Activated CD4-positive, alpha-beta T cell treated with anti-CD3 and anti-CD28 coated beads, Interleukin-2, amount 10 ng/mL, durations not matched to agents 7 days and 5 days (primary cell): Measurements from ENCODE around the gene TLE4. TPM values are rescaled to one million over a fixed set of nuclear protein-coding genes. Genes with fewer than 3 reads are reported as not detected.

Experiments
- CTCF ChIA-PET: fragments of 350-600 bp; sonication (Branson Sonifier 250); formaldehyde crosslinking; loops from one replicate; lab custom pipeline; 2021; ENCODE audit warnings: antibody characterized with exemption; lab: Charles Lee
- POLR2A ChIA-PET: fragments of 350-600 bp; sonication (Branson Sonifier 250); formaldehyde crosslinking; loops from one replicate; lab custom pipeline; 2021; ENCODE audit warnings: antibody characterized with exemption; lab: Charles Lee
- DNase-seq: peaks from one replicate; pipeline ENCODE4 v3.0.0-alpha.2; 2020
- H3K27ac Mint-ChIP-seq: one replicate; pipeline ENCODE4 v1.8.0; 2021; ENCODE audit warnings: mild to moderate bottlenecking, moderate library complexity, mixed read lengths
- H3K27me3 Mint-ChIP-seq: one replicate; pipeline ENCODE4 v1.8.0; 2021; ENCODE audit warnings: mixed read lengths
- H3K36me3 Mint-ChIP-seq: one replicate; pipeline ENCODE4 v1.8.0; 2021; ENCODE audit warnings: low read depth, mixed read lengths
- H3K4me1 Mint-ChIP-seq: one replicate; pipeline ENCODE4 v1.8.0; 2021; ENCODE audit warnings: mixed read lengths
- H3K4me3 Mint-ChIP-seq: one replicate; pipeline ENCODE4 v1.8.0; 2021; ENCODE audit warnings: mild to moderate bottlenecking, moderate library complexity, mixed read lengths
- H3K9me3 Mint-ChIP-seq: one replicate; pipeline ENCODE4 v1.8.0; 2021; ENCODE audit warnings: mixed read lengths
- total RNA-seq, 2 experiments: library from RNA; stranded (reverse); gene quantifications; one replicate each; pipeline ENCODE4 v1.2.3, GENCODE V29; 2021

TLE4 gene
- total RNA-seq, 2 experiments from 2014 or later = 38.0 to 38.4 TPM

DNA sequence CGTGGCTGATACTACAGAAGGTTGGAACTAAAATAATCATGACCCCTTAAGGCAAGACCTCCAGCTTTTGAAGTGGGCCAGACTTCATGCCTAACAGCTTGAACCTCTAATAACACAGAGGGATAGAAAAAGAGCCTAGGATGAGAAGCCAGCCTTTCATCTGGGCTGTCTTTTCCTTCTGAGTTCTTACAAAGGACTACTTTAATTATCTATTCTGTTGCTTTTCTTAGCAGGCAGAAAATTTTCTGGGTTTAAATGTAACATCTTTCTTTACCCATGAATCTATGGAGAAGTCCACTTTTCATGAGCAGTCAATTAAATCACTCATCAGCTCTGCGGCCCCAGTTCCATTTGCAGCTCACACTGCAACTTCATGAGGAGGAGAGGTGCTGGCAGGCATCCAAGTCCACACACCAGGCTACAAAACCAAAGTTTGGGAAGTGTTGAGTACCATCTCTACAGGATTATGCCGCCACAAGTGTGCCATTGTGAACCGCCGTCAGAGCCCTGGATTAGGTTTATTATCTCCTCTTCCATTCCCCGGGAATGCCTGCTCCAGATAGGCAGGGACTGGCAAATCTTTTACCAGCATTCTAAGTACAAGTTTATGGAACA is 192.0 kb downstream of the TLE4 start:
- ChIA-PET POLR2A (no interaction called here), CTCF (interaction anchor here (0.6 kb wide), 1 partner anchor 338 kb away, joined by 3 read pairs; no protein-coding TSS in a partner anchor)
- Mint-ChIP-seq H3K4me1 (peaks cover 3% of the 10 kb centered on the region), H3K27me3 (no peaks in the 10 kb centered on the region), H3K36me3 (no peaks in the 10 kb centered on the region), H3K9me3 (no peaks in the 10 kb centered on the region), H3K4me3 (no peak overlapping the region), H3K27ac (no peak overlapping the region)
- no peak for DNase-seq

DNA sequence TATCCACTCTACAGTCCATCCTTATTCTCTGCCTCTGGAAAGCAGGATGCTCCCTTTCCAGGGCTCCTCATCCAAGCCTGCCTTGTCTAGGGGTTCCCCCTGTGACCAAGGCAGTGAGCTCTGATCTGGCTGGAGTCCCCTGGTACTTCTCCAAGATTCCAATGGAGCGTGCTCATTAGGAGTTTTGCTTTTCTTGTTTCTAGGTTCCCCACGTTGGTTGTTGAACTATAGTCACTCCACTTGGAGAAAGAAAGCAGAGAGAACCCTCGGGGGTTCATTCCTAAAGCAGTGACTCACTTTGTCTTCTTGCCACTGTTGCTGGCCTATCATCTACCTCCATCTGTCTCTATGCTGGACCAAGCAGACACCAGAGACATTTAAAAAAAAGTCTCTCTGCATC is 192.6 kb downstream of the TLE4 start:
- no peak overlapping the region for H3K4me3 Mint-ChIP-seq
- no peaks in the 10 kb centered on the region for H3K27me3 Mint-ChIP-seq
- no peak overlapping the region for H3K27ac Mint-ChIP-seq
- no peak for DNase-seq
- CTCF ChIA-PET = interaction anchor here (0.6 kb wide), 1 partner anchor 241 kb away, joined by 3 read pairs; no protein-coding TSS in a partner anchor
- no peaks in the 10 kb centered on the region for H3K36me3 Mint-ChIP-seq
- H3K4me1 Mint-ChIP-seq = peaks cover 2% of the 10 kb centered on the region
- POLR2A ChIA-PET = no interaction called here
- no peaks in the 10 kb centered on the region for H3K9me3 Mint-ChIP-seq

DNA sequence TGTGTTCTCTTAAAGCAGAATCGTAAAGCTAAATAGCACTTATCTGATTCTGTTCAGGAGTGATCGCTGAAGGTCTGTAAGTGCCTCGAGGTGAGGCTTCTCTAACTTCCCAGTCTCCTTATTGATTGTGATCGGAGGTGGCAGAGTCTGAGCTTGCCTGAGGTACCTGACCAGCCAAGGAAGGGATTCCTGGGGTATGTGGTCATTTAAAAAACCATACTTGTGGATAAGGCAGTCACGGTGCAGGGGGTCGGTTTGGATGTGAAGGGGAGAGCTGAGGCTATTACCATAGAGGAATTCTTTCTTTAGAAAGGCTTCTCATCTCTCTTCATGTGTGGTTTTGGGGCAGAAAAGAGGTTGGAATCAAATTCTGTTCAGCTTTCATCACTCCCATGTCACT is 193.7 kb downstream of the TLE4 start:
- H3K9me3 Mint-ChIP-seq = no peaks in the 10 kb centered on the region
- CTCF ChIA-PET = no interaction called here

DNA sequence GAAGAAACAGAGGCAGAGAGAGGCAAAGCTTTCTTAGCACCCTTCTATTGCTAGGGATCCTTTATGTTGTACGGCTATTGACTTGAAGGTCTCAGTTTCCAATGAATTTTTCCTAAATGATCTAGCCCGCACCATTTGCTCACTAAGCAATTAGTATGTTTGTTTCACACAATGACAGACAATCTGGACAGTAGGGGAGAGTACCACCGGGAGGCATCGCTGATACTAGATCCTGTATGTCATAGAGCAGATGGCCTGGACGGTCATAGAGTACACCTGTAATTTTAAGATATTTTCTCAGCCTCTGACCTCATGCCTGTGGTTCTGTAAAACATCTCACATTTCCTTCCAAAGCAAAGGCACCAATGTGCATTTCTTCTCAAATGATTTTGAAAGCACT is 194.3 kb downstream of the TLE4 start:
- Mint-ChIP-seq H3K4me1 (no peaks in the 10 kb centered on the region), H3K27me3 (no peaks in the 10 kb centered on the region), H3K4me3 (no peak overlapping the region), H3K9me3 (no peaks in the 10 kb centered on the region), H3K27ac (no peak overlapping the region), H3K36me3 (no peaks in the 10 kb centered on the region)
- POLR2A ChIA-PET = no interaction called here
- DNase-seq = no peak
- CTCF ChIA-PET = no interaction called here

More for the DNA sequence above, 193.7 kb downstream of the TLE4 start:
- H3K27me3 Mint-ChIP-seq = no peaks in the 10 kb centered on the region
- H3K4me3 Mint-ChIP-seq = no peak overlapping the region
- no peaks in the 10 kb centered on the region for H3K36me3 Mint-ChIP-seq
- POLR2A ChIA-PET = no interaction called here
- no peak overlapping the region for H3K27ac Mint-ChIP-seq
- DNase-seq = no peak
- no peaks in the 10 kb centered on the region for H3K4me1 Mint-ChIP-seq

DNA sequence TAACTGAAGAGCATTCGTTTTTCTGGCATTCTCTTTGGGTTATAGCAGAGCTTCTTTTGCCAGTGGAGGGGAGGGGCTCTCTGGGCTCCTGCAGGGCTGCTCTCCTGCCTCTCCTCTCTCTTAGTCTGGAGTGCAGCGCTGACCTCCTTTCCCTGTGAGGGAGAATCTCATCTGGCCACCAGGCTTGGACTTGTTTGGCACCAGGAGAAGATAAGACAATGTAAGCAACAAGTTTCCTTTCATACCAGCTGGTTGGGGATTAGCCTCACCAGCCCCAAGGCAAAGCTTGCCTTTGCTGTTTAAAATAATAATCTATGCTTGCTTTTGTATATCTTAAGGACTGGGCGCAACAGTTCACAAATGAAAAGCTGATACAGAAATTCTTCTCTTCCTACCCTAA is 196.4 kb downstream of the TLE4 start:
- no peak overlapping the region for H3K4me3 Mint-ChIP-seq
- POLR2A ChIA-PET = no interaction called here
- no peak overlapping the region for H3K27ac Mint-ChIP-seq
- H3K4me1 Mint-ChIP-seq = no peaks in the 10 kb centered on the region
- H3K27me3 Mint-ChIP-seq = peaks cover 4% of the 10 kb centered on the region
- H3K36me3 Mint-ChIP-seq = no peaks in the 10 kb centered on the region
- H3K9me3 Mint-ChIP-seq = no peaks in the 10 kb centered on the region
- no peak for DNase-seq
- CTCF ChIA-PET = interaction anchor here (1.5 kb wide), 1 partner anchor 9 kb away, joined by 3 read pairs; no protein-coding TSS in a partner anchor

DNA sequence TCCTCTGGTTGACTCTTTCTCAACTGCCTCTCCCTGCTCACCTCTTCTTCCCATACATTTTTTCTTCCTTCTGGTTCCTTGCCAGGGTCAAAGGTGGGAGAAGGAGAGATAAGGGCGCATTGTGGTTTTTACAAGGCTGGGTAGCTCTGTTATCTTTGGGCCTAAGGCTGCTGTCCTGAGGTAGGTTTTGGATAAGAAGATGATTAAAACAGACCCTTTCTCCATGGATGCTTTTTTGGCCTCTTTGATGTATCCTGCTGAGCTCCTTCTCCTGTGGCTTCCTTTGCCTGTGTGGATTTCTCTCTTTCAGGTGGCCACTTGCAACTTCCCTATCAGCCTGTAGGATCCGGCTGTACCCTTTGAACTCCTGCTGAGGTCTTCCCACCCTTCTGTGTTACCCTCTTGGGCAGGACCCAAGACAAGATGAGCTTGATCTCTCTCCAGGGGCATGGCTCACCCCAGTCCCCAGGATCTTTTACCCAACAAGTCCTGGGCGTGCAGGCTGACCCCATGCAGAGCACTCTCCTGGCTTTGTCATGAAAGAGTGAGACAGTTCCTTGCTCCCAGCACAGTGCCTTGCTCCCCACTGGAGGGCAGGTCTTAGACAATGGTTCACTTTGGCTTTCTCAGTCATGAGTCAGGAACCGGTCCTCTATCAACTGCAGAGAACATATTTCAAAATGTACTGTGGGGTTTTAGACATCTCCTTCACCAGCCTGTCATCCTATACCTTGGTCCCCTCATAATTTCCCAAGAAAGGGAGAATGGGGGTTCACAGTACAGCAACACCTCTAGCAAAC is 197.9 kb downstream of the TLE4 start:
- no peaks in the 10 kb centered on the region for H3K36me3 Mint-ChIP-seq
- no peaks in the 10 kb centered on the region for H3K4me1 Mint-ChIP-seq
- no peaks in the 10 kb centered on the region for H3K9me3 Mint-ChIP-seq
- H3K27me3 Mint-ChIP-seq = peaks cover 4% of the 10 kb centered on the region
- H3K27ac Mint-ChIP-seq = no peak overlapping the region
- ChIA-PET CTCF (interaction anchor here (1.3 kb wide), 1 partner anchor 16 kb away, joined by 3 read pairs; no protein-coding TSS in a partner anchor), POLR2A (no interaction called here)
- H3K4me3 Mint-ChIP-seq = no peak overlapping the region
- no peak for DNase-seq

DNA sequence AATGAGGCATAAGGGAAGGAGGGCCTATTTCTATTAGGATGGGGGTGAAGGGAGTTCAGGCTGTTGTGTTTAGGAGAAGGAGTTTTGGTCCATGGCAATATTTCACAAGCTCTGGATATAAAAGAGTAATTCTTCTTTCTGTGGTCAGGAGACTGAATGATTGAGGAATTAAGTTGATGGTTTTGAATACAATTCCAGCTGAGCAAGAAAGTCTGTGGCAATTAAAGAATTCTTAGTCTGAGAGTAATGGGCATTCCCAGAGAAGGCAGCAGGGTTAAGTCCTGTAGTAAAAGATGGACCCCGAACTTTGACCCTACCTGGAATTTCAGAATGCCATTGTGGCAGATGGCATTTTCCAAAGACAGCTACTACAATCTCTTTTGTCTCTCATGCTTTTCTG is 202.6 kb downstream of the TLE4 start:
- no peaks in the 10 kb centered on the region for H3K4me1 Mint-ChIP-seq
- H3K27me3 Mint-ChIP-seq = peaks cover 6% of the 10 kb centered on the region
- ChIA-PET CTCF (no interaction called here), POLR2A (no interaction called here)
- no peaks in the 10 kb centered on the region for H3K36me3 Mint-ChIP-seq
- no peaks in the 10 kb centered on the region for H3K9me3 Mint-ChIP-seq
- no peak overlapping the region for H3K27ac Mint-ChIP-seq
- H3K4me3 Mint-ChIP-seq = no peak overlapping the region
- no peak for DNase-seq
